HepG2 (cell line): Measurements from ENCODE around the gene VSNL1. TPM values are rescaled to one million over a fixed set of nuclear protein-coding genes. Genes with fewer than 3 reads are reported as not detected.
A peak's percentile ranks its signal among the peaks of the same experiment; 100 is the strongest.

Experiments used
- CEBPB ChIP-seq: IDR thresholded peaks from 2 replicates; pipeline ENCODE4 v1.6.1; 2011; ENCODE audit warnings: low read depth, low read length, improper control_type of control experiment, borderline replicate concordance
- CHD2 ChIP-seq: IDR thresholded peaks from 2 replicates; pipeline ENCODE4 v1.6.1; 2011; ENCODE audit warnings: low read depth, low read length, improper control_type of control experiment
- ESRRA ChIP-seq: sonication (generic); formaldehyde crosslinking; IDR thresholded peaks from 2 replicates; pipeline ENCODE4 v1.5.1; 2020; ENCODE audit warnings: mild to moderate bottlenecking, low read depth, missing genetic modification reagents
- HDAC6 ChIP-seq: fragments of 200-600 bp; sonication (generic); IDR thresholded peaks from 2 replicates; pipeline ENCODE4 v1.7.0; 2017; ENCODE audit warnings: mild to moderate bottlenecking, antibody characterized with exemption, low read length, low read depth
- HNRNPK ChIP-seq: fragments of 200-400 bp; formaldehyde crosslinking; IDR thresholded peaks from 2 replicates; pipeline ENCODE4 v1.6.1; 2018; ENCODE audit warnings: low read length, low read depth, moderate library complexity, mild to moderate bottlenecking; ENCODE audit not compliant: poor library complexity, severe bottlenecking
- KAT2B ChIP-seq: fragments of 150-350 bp; IDR thresholded peaks from 2 replicates; pipeline ENCODE4 v1.6.1; 2014; ENCODE audit warnings: low read depth, low read length, borderline replicate concordance
- KDM3A ChIP-seq: IDR thresholded peaks from 2 replicates; pipeline ENCODE4 v1.6.1; 2018; ENCODE audit warnings: low read depth, missing compliant biosample characterization
- KDM4B ChIP-seq: sonication (generic); formaldehyde crosslinking; IDR thresholded peaks from 2 replicates; pipeline ENCODE4 v1.4.0; 2020; ENCODE audit warnings: missing genetic modification reagents
- MAZ ChIP-seq, 2 experiments: sonication (generic) in 1 of 2; formaldehyde crosslinking in 1 of 2; IDR thresholded peaks; 2 replicates each; pipeline versions ENCODE4 v1.5.0 to v1.6.1; 2012 to 2020; ENCODE audit warnings: low read depth in 2 of 2, mild to moderate bottlenecking in 2 of 2, borderline replicate concordance in 1 of 2, improper control_type of control experiment in 1 of 2, low read length in 1 of 2, missing genetic modification reagents in 1 of 2, moderate library complexity in 1 of 2
- MXI1 ChIP-seq: IDR thresholded peaks from 3 replicates; pipeline ENCODE4 v1.6.1; 2012; ENCODE audit warnings: low read depth, low read length, inconsistent platforms, borderline replicate concordance
- POLR2AphosphoS2 ChIP-seq: IDR thresholded peaks from 2 replicates; pipeline ENCODE4 v1.6.1; 2011; ENCODE audit warnings: low read depth, low read length, improper control_type of control experiment
- POLR2AphosphoS5 ChIP-seq: IDR thresholded peaks from 2 replicates; pipeline ENCODE4 v1.6.1; 2012; ENCODE audit warnings: low read depth, low read length
- RARA ChIP-seq: IDR thresholded peaks from 2 replicates; pipeline ENCODE4 v1.6.1; 2016; ENCODE audit warnings: missing genetic modification reagents, missing compliant biosample characterization
- SOX6 ChIP-seq, 2 experiments: fragments of 450-650 bp in 1 of 2; sonication (generic) in 1 of 2; formaldehyde crosslinking in 1 of 2; IDR thresholded peaks; 2 replicates each; pipeline versions ENCODE4 v1.4.0 to v1.6.1; 2017 to 2020; ENCODE audit warnings: antibody characterized with exemption in 1 of 2, mild to moderate bottlenecking in 1 of 2, missing genetic modification reagents in 1 of 2
- ZFP90 ChIP-seq: sonication (generic); formaldehyde crosslinking; IDR thresholded peaks from 2 replicates; pipeline ENCODE4 v1.8.0; 2022; ENCODE audit warnings: missing genetic modification reagents, mild to moderate bottlenecking, inconsistent platforms, borderline replicate concordance
- ZNF124 ChIP-seq: sonication (generic); formaldehyde crosslinking; IDR thresholded peaks from 2 replicates; pipeline ENCODE4 v1.4.0; 2020; ENCODE audit warnings: missing genetic modification reagents
- ZNF224 ChIP-seq: sonication (generic); formaldehyde crosslinking; IDR thresholded peaks from 2 replicates; pipeline ENCODE4 v1.5.0; 2020; ENCODE audit warnings: mild to moderate bottlenecking, missing genetic modification reagents
- ZNF276 ChIP-seq: sonication (generic); formaldehyde crosslinking; IDR thresholded peaks from 2 replicates; pipeline ENCODE4 v1.4.0; 2020; ENCODE audit warnings: mild to moderate bottlenecking, low read depth, missing genetic modification reagents
- ZNF619 ChIP-seq: sonication (generic); formaldehyde crosslinking; IDR thresholded peaks from 2 replicates; pipeline ENCODE4 v1.4.0; 2020; ENCODE audit warnings: mild to moderate bottlenecking, missing genetic modification reagents
- polyA plus RNA-seq, 8 experiments: library from polyadenylated mRNA; depleted of rRNA in 3 of 8; stranded (reverse) in 7 of 8; unstranded in 1 of 8; fragments of >200 nt; fragmentation: Illumina TruSeq in 4 of 8; extraction: Trizol in 4 of 8; gene quantifications; 2 replicates each; pipeline versions ENCODE4 v1.2.1 to v1.2.3, GENCODE V29; 2011 to 2016; ENCODE audit warnings: low read depth in 4 of 8, missing spikeins in 1 of 8, mixed read lengths in 1 of 8; ENCODE audit not compliant: insufficient read depth in 1 of 8
- total RNA-seq, 5 experiments: library from RNA; depleted of rRNA; stranded (reverse); fragments of >200 nt; fragmentation: Illumina TruSeq; extraction: Trizol; gene quantifications; 2 replicates each; pipeline ENCODE4 v1.2.3, GENCODE V29; 2016; ENCODE audit warnings: low read depth in 1 of 5
- TF ChIP-seq, protein P1 (sequence below): fragments of 450-650 bp; IDR thresholded peaks from 2 replicates; pipeline ENCODE4 v1.6.1; 2017
- TF ChIP-seq, protein P2 (sequence below): sonication (generic); formaldehyde crosslinking; IDR thresholded peaks from 2 replicates; pipeline ENCODE4 v1.4.0; 2020; ENCODE audit warnings: missing genetic modification reagents, mild to moderate bottlenecking, borderline replicate concordance
- TF ChIP-seq, protein P3 (sequence below): IDR thresholded peaks from 2 replicates; pipeline ENCODE4 v1.6.1; 2012; ENCODE audit warnings: low read depth, low read length, improper control_type of control experiment

Gene VSNL1
- total and polyA plus RNA-seq, 2 of the 13 experiments (the other 11 are each of a cell fraction or from before 2014, with no cell fraction given), result 63.2 to 95.9 TPM

DNA sequence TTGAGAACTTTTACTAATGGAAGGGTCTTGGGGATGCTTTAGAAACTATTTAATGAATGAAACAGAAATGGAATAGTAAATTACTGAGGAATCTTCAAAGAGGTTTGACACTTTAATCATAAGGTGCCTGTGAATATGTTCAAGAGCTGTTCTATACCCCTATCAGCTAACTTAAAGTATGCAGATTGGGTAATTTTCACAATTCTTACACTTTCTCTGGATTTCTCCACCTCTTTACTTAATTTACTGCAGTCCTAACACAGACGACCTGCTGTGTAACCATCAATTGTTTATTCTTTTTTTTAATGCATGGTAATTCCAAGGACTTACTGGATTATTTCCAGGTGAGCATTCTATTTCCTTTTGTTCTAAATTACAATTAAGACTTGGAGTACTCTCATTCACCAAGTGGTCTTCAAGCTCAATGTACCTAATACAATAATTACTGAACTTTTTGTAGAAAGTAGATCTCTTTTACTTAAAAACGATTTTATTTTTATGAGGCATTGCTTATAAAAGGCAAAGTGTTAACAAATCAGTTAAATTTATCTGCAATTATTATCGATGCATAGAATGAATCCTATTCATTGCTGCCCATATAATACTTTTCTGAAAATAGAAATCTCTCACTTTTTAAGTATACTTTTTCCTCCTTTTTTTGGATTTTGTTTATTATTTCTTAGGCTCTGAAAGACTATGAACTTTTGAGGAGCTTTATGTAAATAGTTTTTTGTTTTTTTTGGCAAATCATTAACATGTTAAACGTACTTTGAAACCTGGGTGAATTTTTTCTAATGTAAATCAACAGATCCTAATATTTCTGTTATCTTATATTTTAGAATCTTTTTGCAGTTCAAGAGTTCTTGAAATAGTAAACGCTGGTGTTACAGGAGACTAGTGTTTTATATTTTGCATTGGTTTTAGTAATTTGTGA is 5.5 kb downstream of the VSNL1 start (continued):
- TF ChIP-seq ZNF276 (CRISPR knock-in tag), result no peak
- peak; percentile 51 for TF ChIP-seq RARA (CRISPR knock-in tag)
- TF ChIP-seq ZNF224 (CRISPR knock-in tag), result no peak
- no peak for TF ChIP-seq KDM4B (CRISPR knock-in tag)
- TF ChIP-seq KAT2B, result no peak
- TF ChIP-seq ZFP90, result no peak
- no peak for TF ChIP-seq ZNF124 (CRISPR knock-in tag)
- no peak for TF ChIP-seq KDM3A (CRISPR knock-in tag)
- TF ChIP-seq, protein P1, sequence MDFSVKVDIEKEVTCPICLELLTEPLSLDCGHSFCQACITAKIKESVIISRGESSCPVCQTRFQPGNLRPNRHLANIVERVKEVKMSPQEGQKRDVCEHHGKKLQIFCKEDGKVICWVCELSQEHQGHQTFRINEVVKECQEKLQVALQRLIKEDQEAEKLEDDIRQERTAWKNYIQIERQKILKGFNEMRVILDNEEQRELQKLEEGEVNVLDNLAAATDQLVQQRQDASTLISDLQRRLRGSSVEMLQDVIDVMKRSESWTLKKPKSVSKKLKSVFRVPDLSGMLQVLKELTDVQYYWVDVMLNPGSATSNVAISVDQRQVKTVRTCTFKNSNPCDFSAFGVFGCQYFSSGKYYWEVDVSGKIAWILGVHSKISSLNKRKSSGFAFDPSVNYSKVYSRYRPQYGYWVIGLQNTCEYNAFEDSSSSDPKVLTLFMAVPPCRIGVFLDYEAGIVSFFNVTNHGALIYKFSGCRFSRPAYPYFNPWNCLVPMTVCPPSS, result no peak
- TF ChIP-seq, protein P2, sequence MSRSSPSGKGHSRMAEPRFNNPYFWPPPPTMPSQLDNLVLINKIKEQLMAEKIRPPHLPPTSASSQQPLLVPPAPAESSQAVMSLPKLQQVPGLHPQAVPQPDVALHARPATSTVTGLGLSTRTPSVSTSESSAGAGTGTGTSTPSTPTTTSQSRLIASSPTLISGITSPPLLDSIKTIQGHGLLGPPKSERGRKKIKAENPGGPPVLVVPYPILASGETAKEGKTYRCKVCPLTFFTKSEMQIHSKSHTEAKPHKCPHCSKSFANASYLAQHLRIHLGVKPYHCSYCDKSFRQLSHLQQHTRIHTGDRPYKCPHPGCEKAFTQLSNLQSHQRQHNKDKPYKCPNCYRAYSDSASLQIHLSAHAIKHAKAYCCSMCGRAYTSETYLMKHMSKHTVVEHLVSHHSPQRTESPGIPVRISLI (CRISPR knock-in tag), result peak; percentile 85
- TF ChIP-seq POLR2AphosphoS5, result peak; percentile 41; the same call in 1 of the 2 replicates
- TF ChIP-seq HDAC6, result 0 out of 2 replicates have a peak, but pooled peaks have one; percentile 43
- no peak for TF ChIP-seq ZNF619 (CRISPR knock-in tag)
- TF ChIP-seq MAZ (IDR thresholded peaks at IDR 0.05; ENCODE audit: borderline replicate concordance, low read depth, low read length), result no peak
- no peak for TF ChIP-seq MAZ (CRISPR knock-in tag; IDR thresholded peaks at IDR 0.05; ENCODE audit: low read depth)
- no peak for TF ChIP-seq MXI1
- TF ChIP-seq POLR2AphosphoS2, result no peak
- TF ChIP-seq, protein P3, sequence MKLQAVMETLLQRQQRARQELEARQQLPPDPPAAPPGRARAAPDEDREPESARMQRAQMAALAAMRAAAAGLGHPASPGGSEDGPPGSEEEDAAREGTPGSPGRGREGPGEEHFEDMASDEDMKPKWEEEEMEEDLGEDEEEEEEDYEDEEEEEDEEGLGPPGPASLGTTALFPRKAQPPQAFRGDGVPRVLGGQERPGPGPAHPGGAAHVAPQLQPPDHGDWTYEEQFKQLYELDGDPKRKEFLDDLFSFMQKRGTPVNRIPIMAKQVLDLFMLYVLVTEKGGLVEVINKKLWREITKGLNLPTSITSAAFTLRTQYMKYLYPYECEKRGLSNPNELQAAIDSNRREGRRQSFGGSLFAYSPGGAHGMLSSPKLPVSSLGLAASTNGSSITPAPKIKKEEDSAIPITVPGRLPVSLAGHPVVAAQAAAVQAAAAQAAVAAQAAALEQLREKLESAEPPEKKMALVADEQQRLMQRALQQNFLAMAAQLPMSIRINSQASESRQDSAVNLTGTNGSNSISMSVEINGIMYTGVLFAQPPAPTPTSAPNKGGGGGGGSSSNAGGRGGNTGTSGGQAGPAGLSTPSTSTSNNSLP, result peak; percentile 71
- TF ChIP-seq CEBPB, result no peak
- TF ChIP-seq CHD2, result no peak
- TF ChIP-seq SOX6 (IDR thresholded peaks at IDR 0.05), result no peak
- no peak; the same call in 1 of the 2 replicates for TF ChIP-seq SOX6 (CRISPR knock-in tag; IDR thresholded peaks at IDR 0.05)
- TF ChIP-seq ESRRA, result 0 out of 2 replicates have a peak, but pooled peaks have one; percentile 14
- no peak for TF ChIP-seq HNRNPK
